Activated T-cell treated with anti-CD3 and anti-CD28 coated beads for 1 hour (primary cell): Measurements from ENCODE around the gene PKN1.
A peak's percentile ranks its signal among the peaks of the same experiment; 100 is the strongest.
"Not testable (repeated sequence)": the region's sequence is repeated elsewhere in the genome, so short reads cannot be mapped to it uniquely, and the experiment has no call there.

Experiments used
- DNase-seq: peaks from one replicate; pipeline ENCODE4 v3.0.0-alpha.2; 2020; ENCODE audit warnings: low read depth

Gene PKN1

GRCh38 chr19:14487370-14488125 lies 54.4 kb downstream of the PKN1 start:
- DNase-seq: no peak

GRCh38 chr19:14492756-14493337 lies 59.7 kb downstream of the PKN1 start:
- DNase-seq: no peak

GRCh38 chr19:14494411-14494810 lies 61.3 kb downstream of the PKN1 start:
- no peak for DNase-seq

GRCh38 chr19:14494910-14495671 lies 62.0 kb downstream of the PKN1 start:
- no peak for DNase-seq

- no peak for DNase-seq
Observed at GRCh38 chr19:14495672-14496028, 62.5 kb downstream of the PKN1 start.

- peak; percentile 75 for DNase-seq
Observed at GRCh38 chr19:14496029-14496833, 63.1 kb downstream of the PKN1 start, which contains the start of gene GIPC1. Gene GIPC1 (minus strand): TSS chr19:14496127. CDS start chr19:14482976, 13,151 bp downstream.

- no peak for DNase-seq
Observed at GRCh38 chr19:14496834-14497227, 63.7 kb downstream of the PKN1 start.

GRCh38 chr19:14497228-14497921 lies 64.3 kb downstream of the PKN1 start:
- DNase-seq: no peak

GRCh38 chr19:14502334-14503092 lies 69.4 kb downstream of the PKN1 start:
- DNase-seq: no peak

GRCh38 chr19:14503285-14503684 lies 70.2 kb downstream of the PKN1 start:
- no peak for DNase-seq

GRCh38 chr19:14504575-14504974 lies 71.5 kb downstream of the PKN1 start:
- DNase-seq: not testable (repeated sequence)

GRCh38 chr19:14505488-14506239 lies 72.6 kb downstream of the PKN1 start:
- peak; percentile 74 for DNase-seq

GRCh38 chr19:14507704-14508542 lies 74.8 kb downstream of the PKN1 start:
- no peak for DNase-seq

GRCh38 chr19:14510311-14511228 lies 77.5 kb downstream of the PKN1 start:
- DNase-seq: no peak

GRCh38 chr19:14511229-14511593 lies 78.1 kb downstream of the PKN1 start:
- DNase-seq: no peak

- DNase-seq: no peak
Observed at GRCh38 chr19:14512406-14512961, 79.4 kb downstream of the PKN1 start.

GRCh38 chr19:14514215-14514863 lies 81.2 kb downstream of the PKN1 start:
- no peak for DNase-seq
